ENCODE measurements around the gene F2R. TPM values are rescaled to one million over a fixed set of nuclear protein-coding genes. Genes with fewer than 3 reads are reported as not detected.
"Not testable (repeated sequence)": the region's sequence is repeated elsewhere in the genome, so short reads cannot be mapped to it uniquely, and the experiment has no call there.

The F2R gene
- total RNA-seq, 2 experiments from 2014 or later, result 6.5 to 6.8 TPM

GRCh38 chr5:76766746-76767145, 50.8 kb downstream of the F2R start:
- CTCF ChIA-PET, result interaction anchor here (0.9 kb wide), 1 partner anchor 8 kb away, joined by 3 read pairs; no protein-coding TSS in a partner anchor
- Mint-ChIP-seq H3K4me3 (no peak overlapping the region), H3K9me3 (peaks cover 15% of the 10 kb centered on the region), H3K36me3 (peaks cover 1% of the 10 kb centered on the region), H3K27ac (no peak overlapping the region), H3K27me3 (no peaks in the 10 kb centered on the region), H3K4me1 (ENCODE audit: low read depth) (peaks cover 10% of the 10 kb centered on the region)
- POLR2A ChIA-PET, result no interaction called here
- intact Hi-C loops (cut with micrococcal nuclease), result no loop called here
- no peak for DNase-seq

- intact Hi-C loops (cut with micrococcal nuclease), result loop anchor here (5.0 to 10.0 kb wide), 2 partner anchors 34 to 126 kb away; no protein-coding TSS in a partner anchor
- H3K27me3 Mint-ChIP-seq; POLR2A ChIA-PET; H3K4me1 Mint-ChIP-seq (ENCODE audit: low read depth); DNase-seq; H3K36me3 Mint-ChIP-seq; H3K9me3 Mint-ChIP-seq; H3K27ac Mint-ChIP-seq; H3K4me3 Mint-ChIP-seq: not testable (repeated sequence)
- CTCF ChIA-PET, result interaction anchor here (0.7 kb wide), 1 partner anchor 36 kb away, joined by 3 read pairs; no protein-coding TSS in a partner anchor
These were observed 55.1 kb downstream of the F2R start for GRCh38 chr5:76771041-76771440.

- Mint-ChIP-seq H3K9me3 (no peaks in the 10 kb centered on the region), H3K27me3 (no peaks in the 10 kb centered on the region), H3K4me3 (no peak overlapping the region), H3K4me1 (ENCODE audit: low read depth) (peaks cover 4% of the 10 kb centered on the region), H3K27ac (no peak overlapping the region), H3K36me3 (no peaks in the 10 kb centered on the region)
- CTCF ChIA-PET, result interaction anchor here (3.4 to 6.4 kb wide), 2 partner anchors 56 to 170 kb away, joined by 61 to 147 read pairs; partner anchors contain the start of gene F2R
- POLR2A ChIA-PET, result no interaction called here
- no peak for DNase-seq
- intact Hi-C loops (cut with micrococcal nuclease), result loop anchor here (5.0 to 10.0 kb wide), 2 partner anchors 35 to 127 kb away; no protein-coding TSS in a partner anchor
These were observed 55.9 kb downstream of the F2R start for GRCh38 chr5:76771705-76772405.

- Mint-ChIP-seq H3K4me3 (no peak overlapping the region), H3K27me3 (no peaks in the 10 kb centered on the region), H3K27ac (no peak overlapping the region), H3K9me3 (no peaks in the 10 kb centered on the region), H3K36me3 (no peaks in the 10 kb centered on the region), H3K4me1 (ENCODE audit: low read depth) (peaks cover 2% of the 10 kb centered on the region)
- no peak for DNase-seq
- intact Hi-C loops (cut with micrococcal nuclease), result loop anchor here (2.0 to 10.0 kb wide), 3 partner anchors 131 to 373 kb away; partner anchors contain the start of gene IQGAP2
- POLR2A ChIA-PET, result no interaction called here
- CTCF ChIA-PET, result interaction anchor here (2.1 to 6.4 kb wide), 3 partner anchors 96 to 174 kb away, joined by 14 to 147 read pairs (median 18); no protein-coding TSS in a partner anchor
These were observed 60.0 kb downstream of the F2R start for GRCh38 chr5:76775921-76776320.

GRCh38 chr5:76776391-76776790, 60.5 kb downstream of the F2R start:
- no peaks in the 10 kb centered on the region for H3K9me3 Mint-ChIP-seq
- intact Hi-C loops (cut with micrococcal nuclease), result loop anchor here (10.0 kb wide), 1 partner anchor 132 kb away; no protein-coding TSS in a partner anchor
- CTCF ChIA-PET, result interaction anchor here (0.6 to 6.4 kb wide), 2 partner anchors 85 to 175 kb away, joined by 3 to 147 read pairs; no protein-coding TSS in a partner anchor
- H3K36me3 Mint-ChIP-seq, result no peaks in the 10 kb centered on the region
- POLR2A ChIA-PET, result no interaction called here
- H3K27me3 Mint-ChIP-seq, result no peaks in the 10 kb centered on the region
- no peak overlapping the region for H3K4me3 Mint-ChIP-seq
- DNase-seq, result no peak
- peaks cover 2% of the 10 kb centered on the region for H3K4me1 Mint-ChIP-seq (ENCODE audit: low read depth)
- H3K27ac Mint-ChIP-seq, result no peak overlapping the region

- DNase-seq; H3K36me3 Mint-ChIP-seq; H3K27me3 Mint-ChIP-seq; H3K9me3 Mint-ChIP-seq; H3K4me3 Mint-ChIP-seq; H3K4me1 Mint-ChIP-seq (ENCODE audit: low read depth); CTCF ChIA-PET; H3K27ac Mint-ChIP-seq; intact Hi-C loops (cut with micrococcal nuclease): not testable (repeated sequence)
- POLR2A ChIA-PET, result interaction anchor here (0.6 to 0.8 kb wide), 2 partner anchors 10 to 322 kb away, joined by 3 to 7 read pairs; no protein-coding TSS in a partner anchor
These were observed 64.7 kb downstream of the F2R start for GRCh38 chr5:76780616-76781015.

- H3K27ac Mint-ChIP-seq, result no peak overlapping the region
- no peaks in the 10 kb centered on the region for H3K4me1 Mint-ChIP-seq (ENCODE audit: low read depth)
- no peak overlapping the region for H3K4me3 Mint-ChIP-seq
- ChIA-PET POLR2A (interaction anchor here (0.7 kb wide), 1 partner anchor 11 kb away, joined by 3 read pairs; no protein-coding TSS in a partner anchor), CTCF (no interaction called here)
- DNase-seq, result no peak
- H3K27me3 Mint-ChIP-seq, result no peaks in the 10 kb centered on the region
- H3K36me3 Mint-ChIP-seq, result no peaks in the 10 kb centered on the region
- intact Hi-C loops (cut with micrococcal nuclease), result no loop called here
- H3K9me3 Mint-ChIP-seq, result no peaks in the 10 kb centered on the region
These were observed 65.8 kb downstream of the F2R start for GRCh38 chr5:76781775-76782174.

- POLR2A ChIA-PET, result no interaction called here
- Mint-ChIP-seq H3K4me1 (ENCODE audit: low read depth) (no peaks in the 10 kb centered on the region), H3K9me3 (no peaks in the 10 kb centered on the region)
These were observed 66.5 kb downstream of the F2R start for GRCh38 chr5:76782444-76782843.

More at GRCh38 chr5:76782444-76782843, 66.5 kb downstream of the F2R start:
- intact Hi-C loops (cut with micrococcal nuclease), result no loop called here
- Mint-ChIP-seq H3K27me3 (no peaks in the 10 kb centered on the region), H3K36me3 (no peaks in the 10 kb centered on the region), H3K4me3 (no peak overlapping the region), H3K27ac (no peak overlapping the region)
- DNase-seq, result no peak
- CTCF ChIA-PET, result interaction anchor here (2.2 kb wide), 1 partner anchor 8 kb away, joined by 13 read pairs; no protein-coding TSS in a partner anchor

Other genes with a start within 250 kb of the F2R start
- gene F2RL2, start 92.7 kb upstream of the F2R start, total RNA-seq, result not detected
- gene F2RL1, start 102.9 kb downstream of the F2R start, total RNA-seq, result 1 to 10 TPM; 2.3 to 2.9 TPM
- gene S100Z, start 133.9 kb downstream of the F2R start, total RNA-seq, result 1 to 10 TPM; 1.8 to 2.1 TPM
- not detected for gene CRHBP, start 236.9 kb downstream of the F2R start, total RNA-seq

All from activated CD4-positive, alpha-beta memory T cell treated with anti-CD3 and anti-CD28 coated beads for 36 hours (primary cell).